SKM-1 treated with dmso at 0.1 percent for 144 hours (cell line): ENCODE data around the gene PTPN6.

Source experiments
- DNase-seq: peaks from one replicate; lab custom pipeline; 2025; ENCODE audit not compliant: unreplicated experiment; lab: John Stamatoyannopoulos, UW

PTPN6 gene

DNA sequence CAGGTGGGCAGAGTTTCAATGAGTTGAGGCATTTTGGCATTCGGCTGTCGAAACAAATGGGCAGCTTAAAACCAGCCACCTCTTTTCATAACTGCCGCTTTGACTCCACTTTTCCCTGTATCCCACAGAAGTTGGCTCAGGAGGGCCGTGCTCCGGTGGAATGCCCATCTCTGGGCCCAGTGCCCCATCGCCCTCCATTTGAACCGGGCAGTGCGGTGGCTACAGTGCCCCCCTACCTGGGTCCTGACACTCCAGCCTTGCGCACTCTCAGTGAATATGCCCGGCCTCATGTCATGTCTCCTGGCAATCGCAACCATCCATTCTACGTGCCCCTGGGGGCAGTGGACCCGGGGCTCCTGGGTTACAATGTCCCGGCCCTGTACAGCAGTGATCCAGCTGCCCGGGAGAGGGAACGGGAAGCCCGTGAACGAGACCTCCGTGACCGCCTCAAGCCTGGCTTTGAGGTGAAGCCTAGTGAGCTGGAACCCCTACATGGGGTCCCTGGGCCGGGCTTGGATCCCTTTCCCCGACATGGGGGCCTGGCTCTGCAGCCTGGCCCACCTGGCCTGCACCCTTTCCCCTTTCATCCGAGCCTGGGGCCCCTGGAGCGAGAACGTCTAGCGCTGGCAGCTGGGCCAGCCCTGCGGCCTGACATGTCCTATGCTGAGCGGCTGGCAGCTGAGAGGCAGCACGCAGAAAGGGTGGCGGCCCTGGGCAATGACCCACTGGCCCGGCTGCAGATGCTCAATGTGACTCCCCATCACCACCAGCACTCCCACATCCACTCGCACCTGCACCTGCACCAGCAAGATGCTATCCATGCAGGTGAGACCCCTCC lies 12.6 kb upstream of the PTPN6 start:
- DNase-seq = no peak

- no peak for DNase-seq
These were observed 12.0 kb upstream of the PTPN6 start for GRCh38 chr12:6939191-6939540.

GRCh38 chr12:6941267-6941666 lies 9.9 kb upstream of the PTPN6 start:
- no peak for DNase-seq

- DNase-seq = no peak
These were observed 9.4 kb upstream of the PTPN6 start for GRCh38 chr12:6941782-6942181.

GRCh38 chr12:6942331-6942665 lies 8.9 kb upstream of the PTPN6 start:
- DNase-seq = no peak

DNA sequence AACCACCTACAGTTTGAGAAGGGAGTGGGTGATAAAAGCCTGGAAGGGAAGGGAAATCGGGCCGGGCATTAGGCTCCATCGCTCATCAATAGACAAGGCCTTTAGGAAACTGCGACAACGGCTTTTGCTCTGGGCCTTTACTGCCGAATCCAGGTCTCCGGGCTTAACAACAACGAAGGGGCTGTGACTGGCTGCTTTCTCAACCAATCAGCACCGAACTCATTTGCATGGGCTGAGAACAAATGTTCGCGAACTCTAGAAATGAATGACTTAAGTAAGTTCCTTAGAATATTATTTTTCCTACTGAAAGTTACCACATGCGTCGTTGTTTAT lies 7.8 kb upstream of the PTPN6 start:
- DNase-seq = no peak

DNA sequence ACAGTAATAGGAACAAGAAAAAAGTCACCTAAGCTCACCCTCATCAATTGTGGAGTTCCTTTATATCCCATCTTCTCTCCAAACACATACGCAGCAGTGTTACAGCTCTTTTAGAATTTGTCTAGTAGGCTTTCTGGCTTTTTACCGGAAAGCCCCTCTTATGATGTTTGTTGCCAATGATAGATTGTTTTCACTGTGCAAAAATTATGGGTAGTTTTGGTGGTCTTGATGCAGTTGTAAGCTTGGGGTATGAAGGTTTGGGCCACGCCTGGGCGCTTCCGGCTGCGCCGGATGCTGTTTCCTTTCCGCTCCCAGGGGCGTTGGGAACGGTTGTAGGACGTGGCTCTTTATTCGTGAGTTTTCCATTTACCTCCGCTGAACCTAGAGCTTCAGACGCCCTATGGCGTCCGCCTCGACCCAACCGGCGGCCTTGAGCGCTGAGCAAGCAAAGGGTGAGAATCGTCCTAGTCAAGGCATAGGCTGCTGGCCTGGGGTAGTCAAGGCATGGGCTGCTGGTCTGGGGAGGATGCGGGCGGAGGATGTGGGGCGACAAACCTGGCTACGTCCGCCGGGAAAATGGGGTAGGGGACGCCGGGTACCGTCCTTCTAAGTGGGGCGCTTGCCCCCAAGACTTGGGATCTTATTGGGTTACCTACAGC lies 7.3 kb upstream of the PTPN6 start, which contains the start of the genes C12orf57 and RNU7-1:
TSS of gene C12orf57 (plus strand) at position 301 of the 659 bp plus-strand sequence. CDS start at position 401, 100 bp downstream.
TSS of gene RNU7-1 (plus strand) at position 95 of the 659 bp plus-strand sequence.
- DNase-seq = peak; percentile 41

DNA sequence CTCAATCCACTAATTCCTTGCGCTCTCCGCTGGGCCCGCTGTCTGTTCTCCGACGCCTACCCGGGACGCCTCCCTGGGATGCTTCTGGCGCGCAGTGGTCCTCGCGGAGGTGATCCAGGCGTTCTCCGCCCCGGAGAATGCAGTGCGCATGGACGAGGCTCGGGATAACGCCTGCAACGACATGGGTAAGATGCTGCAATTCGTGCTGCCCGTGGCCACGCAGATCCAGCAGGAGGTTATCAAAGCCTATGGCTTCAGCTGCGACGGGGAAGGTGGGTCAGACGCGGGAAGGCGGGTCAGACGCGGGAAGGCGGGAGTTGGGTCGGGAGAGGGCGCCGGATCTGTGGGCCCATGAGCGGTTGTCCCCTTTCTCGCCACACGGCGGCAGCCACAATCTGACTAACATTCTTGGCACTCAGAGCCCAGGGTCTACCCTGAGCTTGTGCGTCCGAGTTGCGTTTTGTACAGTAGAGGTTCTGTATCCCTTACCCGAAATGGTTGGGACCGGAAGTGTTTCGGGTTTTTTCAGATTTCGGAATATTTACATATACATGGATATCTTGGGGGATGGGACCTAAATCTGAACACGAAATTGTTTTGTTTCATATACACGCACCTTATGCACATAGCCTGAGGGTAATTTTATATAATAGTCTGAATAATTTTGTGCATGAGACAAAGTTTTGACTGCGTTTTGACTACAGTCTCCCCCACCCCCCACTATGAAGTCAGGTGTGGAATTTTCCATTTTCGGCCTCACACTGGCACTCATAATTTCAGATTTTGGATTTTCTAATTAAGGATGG lies 6.6 kb upstream of the PTPN6 start:
- DNase-seq = peak; percentile 61

- DNase-seq = no peak
These were observed 5.5 kb upstream of the PTPN6 start for GRCh38 chr12:6945613-6946012.

GRCh38 chr12:6946033-6946919 lies 4.9 kb upstream of the PTPN6 start:
- DNase-seq = no peak

DNA sequence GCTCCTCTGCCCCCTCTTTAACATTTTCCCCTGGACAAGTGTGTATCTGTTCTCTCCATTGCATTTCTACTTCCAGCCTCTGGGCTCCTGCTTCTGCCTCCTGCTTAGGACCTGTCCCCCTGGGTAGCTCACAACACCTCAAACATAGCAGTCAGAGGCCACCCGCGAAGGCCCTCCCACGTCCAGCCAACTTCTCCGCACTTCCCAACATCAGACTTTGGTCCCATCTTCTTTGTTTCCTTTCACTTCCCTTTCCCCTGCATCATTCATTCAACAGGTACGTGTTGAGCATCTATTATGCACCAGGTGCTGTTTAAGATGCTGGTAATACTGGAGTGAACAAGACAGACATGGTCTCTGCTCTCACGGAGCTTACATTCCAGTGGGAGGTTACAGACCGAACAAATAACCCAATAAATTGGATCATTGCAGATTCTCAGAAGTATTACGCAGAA lies 4.2 kb upstream of the PTPN6 start:
- no peak for DNase-seq

- no peak for DNase-seq
These were observed 3.5 kb upstream of the PTPN6 start for GRCh38 chr12:6947615-6948014.

- no peak for DNase-seq
These were observed 2.1 kb upstream of the PTPN6 start for GRCh38 chr12:6948873-6949594.

DNA sequence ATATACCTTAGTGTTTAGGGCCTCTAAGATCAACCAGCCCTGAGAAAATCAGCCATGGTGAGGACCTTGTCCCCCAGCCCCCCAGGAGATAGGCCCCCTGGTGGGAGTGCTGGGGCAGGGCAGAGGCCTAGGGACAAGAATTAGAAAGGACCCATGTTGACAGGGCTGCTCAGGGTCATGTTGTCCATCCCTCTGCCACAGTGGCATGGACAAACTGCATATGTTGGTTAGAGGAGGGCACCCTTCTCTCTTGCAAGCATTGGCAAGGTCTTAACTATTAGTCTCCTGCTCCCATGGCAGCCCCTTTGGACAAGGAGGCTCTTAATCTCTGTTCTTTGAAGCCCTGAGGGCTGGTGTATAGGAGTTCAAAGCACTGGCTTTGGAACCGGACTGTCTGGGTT lies 755 bp upstream of the PTPN6 start:
- DNase-seq = no peak

DNA sequence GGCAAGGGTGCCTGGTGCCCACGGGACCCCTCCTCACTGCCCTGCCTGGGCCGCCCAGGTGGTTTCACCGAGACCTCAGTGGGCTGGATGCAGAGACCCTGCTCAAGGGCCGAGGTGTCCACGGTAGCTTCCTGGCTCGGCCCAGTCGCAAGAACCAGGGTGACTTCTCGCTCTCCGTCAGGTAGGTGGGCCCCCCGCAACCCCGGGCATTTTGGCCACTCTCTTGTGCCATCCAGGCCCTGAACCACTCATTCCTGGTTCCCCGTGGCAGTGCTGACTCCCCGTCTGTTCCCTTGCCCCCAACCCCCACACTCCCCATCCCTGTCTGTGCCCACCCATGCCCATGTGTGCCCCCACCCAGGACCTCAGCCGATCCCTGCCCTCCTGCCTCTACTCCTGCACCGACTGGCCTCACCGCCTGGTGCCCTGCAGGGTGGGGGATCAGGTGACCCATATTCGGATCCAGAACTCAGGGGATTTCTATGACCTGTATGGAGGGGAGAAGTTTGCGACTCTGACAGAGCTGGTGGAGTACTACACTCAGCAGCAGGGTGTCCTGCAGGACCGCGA lies 480 bp downstream of the PTPN6 start:
- DNase-seq = no peak

DNA sequence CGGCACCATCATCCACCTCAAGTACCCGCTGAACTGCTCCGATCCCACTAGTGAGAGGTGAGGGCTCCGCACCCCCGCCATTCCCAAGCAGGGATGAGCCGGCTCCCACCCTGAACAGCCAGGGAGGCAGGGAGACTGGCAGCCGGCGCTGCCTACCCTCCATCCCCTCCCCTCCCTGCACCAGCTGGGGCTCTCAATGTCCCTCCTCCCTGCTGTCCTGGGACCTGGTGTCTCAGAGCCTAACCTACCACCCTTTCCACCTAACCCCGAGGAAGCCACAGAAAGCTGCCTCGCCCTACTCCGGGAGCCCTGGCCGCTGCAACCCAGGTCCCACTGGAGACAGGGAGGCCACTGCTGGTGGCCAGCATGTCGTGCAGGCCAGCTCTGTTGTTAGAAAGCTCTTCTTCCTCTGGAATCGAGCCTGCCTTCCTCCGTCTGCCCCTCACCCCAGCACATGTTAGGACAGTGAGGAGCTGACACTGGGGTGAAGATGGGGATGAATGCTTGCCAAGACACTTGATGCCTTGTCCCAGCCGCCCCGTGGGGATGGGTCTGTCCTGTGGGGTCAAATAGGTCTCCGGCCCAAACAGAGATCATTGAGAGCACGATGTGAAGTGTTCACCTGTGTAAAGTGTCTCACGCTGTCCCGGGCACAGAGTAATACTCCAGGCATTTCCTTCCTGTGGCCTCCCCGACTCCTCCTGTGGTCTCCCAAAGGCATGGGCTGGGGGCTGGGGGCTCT lies 1.1 kb downstream of the PTPN6 start:
- DNase-seq = no peak

DNA sequence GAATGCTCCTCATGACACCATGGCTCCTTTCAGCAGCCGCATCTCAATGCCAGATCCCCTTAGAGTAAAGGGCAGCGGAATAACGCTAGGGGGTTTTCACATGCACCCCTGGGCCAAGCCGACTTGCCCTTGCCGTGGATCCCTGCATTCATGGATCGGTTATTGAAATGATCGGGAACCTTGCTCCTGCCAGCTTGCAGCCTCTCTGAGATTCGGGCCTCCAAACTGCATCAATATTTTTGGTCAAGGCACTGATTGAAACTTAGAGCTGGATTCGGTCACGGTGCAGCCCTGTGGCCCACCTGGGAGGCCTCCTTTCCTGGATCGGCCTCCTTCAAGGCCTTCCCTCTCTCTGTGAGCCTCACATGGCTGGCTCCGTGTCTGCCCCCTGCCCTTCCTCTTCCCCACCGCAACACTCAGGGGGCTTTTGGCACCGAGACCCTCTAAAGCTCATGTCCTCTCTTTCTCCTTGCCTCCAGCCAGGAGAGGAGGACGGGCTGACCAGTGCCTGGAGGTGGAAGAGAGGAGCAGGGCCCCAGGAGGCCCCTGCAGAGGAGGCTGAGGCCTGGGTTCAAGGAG lies 1.8 kb downstream of the PTPN6 start:
- DNase-seq = no peak

- peak; percentile 81 for DNase-seq
These were observed 2.5 kb downstream of the PTPN6 start for GRCh38 chr12:6953442-6954315.
